Heart left ventricle (tissue), 16 donors: ENCODE measurements around the gene RAB28. TPM values are rescaled to one million over a fixed set of nuclear protein-coding genes. Genes with fewer than 3 reads are reported as not detected.

Source experiments
- ATAC-seq, 4 donors: fragments of 200-7000 bp; cut with Tn5 transposase; one replicate each; pipeline ENCODE4 v1.9.1; 2020 to 2022; ENCODE audit warnings: moderate library complexity in 4 of 4, mild to moderate bottlenecking in 3 of 4, moderate number of reproducible peaks in 1 of 4
- DNase-seq, 5 donors: peaks; one replicate each; pipeline ENCODE4 v3.0.0-alpha.2; 2020
- H3K27ac ChIP-seq, 12 donors: fragments of 200-600 bp; sonication (generic) in 4 of 12; one replicate each; pipeline versions ENCODE4 v1.5.0 to v1.8.0; 2016 to 2022; ENCODE audit warnings: mild to moderate bottlenecking in 2 of 12
- H3K27me3 ChIP-seq, 9 donors: fragments of 200-600 bp; sonication (generic) in 2 of 9; one replicate each; pipeline versions ENCODE4 v1.5.1 to v1.8.0; 2016 to 2022; ENCODE audit warnings: mild to moderate bottlenecking in 3 of 9
- H3K36me3 ChIP-seq, 9 donors: fragments of 200-600 bp; sonication (generic) in 2 of 9; one replicate each; pipeline versions ENCODE4 v1.5.0 to v1.8.0; 2018 to 2022; ENCODE audit warnings: mild to moderate bottlenecking in 2 of 9
- H3K4me1 ChIP-seq, 12 donors: fragments of 200-600 bp; sonication (generic) in 4 of 12; one replicate each; pipeline versions ENCODE4 v1.5.0 to v1.8.0; 2016 to 2022; ENCODE audit warnings: mild to moderate bottlenecking in 3 of 12
- H3K4me3 ChIP-seq, 12 donors: fragments of 200-600 bp; sonication (generic) in 4 of 12; one replicate each; pipeline versions ENCODE4 v1.5.0 to v1.8.0; 2017 to 2022; ENCODE audit warnings: mild to moderate bottlenecking in 9 of 12, moderate library complexity in 4 of 12
- H3K9me3 ChIP-seq, 12 donors: fragments of 200-600 bp; sonication (generic) in 4 of 12; one replicate each; pipeline versions ENCODE4 v1.5.0 to v1.8.0; 2016 to 2022; ENCODE audit warnings: mild to moderate bottlenecking in 1 of 12
- POLR2A ChIP-seq, 2 donors: fragments of 450-650 bp; IDR thresholded peaks; one replicate each; pipeline ENCODE4 v1.6.1; 2017; ENCODE audit warnings: antibody characterized with exemption in 2 of 2, mild to moderate bottlenecking in 2 of 2, moderate library complexity in 2 of 2
- WGBS, 4 donors: extraction: QIAGEN DNeasy Blood & Tissue Kit in 2 of 4; methylation state at CpG; one replicate each; pipeline versions ENCODE4 v1.1.5 to v1.1.7; 2013 to 2018; 5-methylcytosine and 5-hydroxymethylcytosine counted together
- intact Hi-C, 10 donors: fragments of 100-400 bp; cut with DNase I; formaldehyde crosslinking; loops; one replicate each; pipeline versions ENCODE4 v1.11.1 to v1.14.2; 2022
- polyA plus RNA-seq, 2 donors: library from polyadenylated mRNA; stranded (reverse); fragments of 200-250 nt; gene quantifications; one replicate each; pipeline ENCODE4 v1.2.3, GENCODE V29; 2013
- total RNA-seq, 9 donors: library from RNA; depleted of rRNA in 2 of 9; stranded (reverse); fragments of >200 nt in 2 of 9; fragmentation: NEBNext Ultra II Directional in 3 of 9; extraction: Animal tissue kit (Norgen Biotek cat#: 25700) in 3 of 9; gene quantifications; one replicate each; pipeline versions ENCODE4 v1.1.0 to v1.2.4, GENCODE V29; 2016 to 2023
- TF ChIP-seq, protein P1 (sequence below), 12 donors: fragments of 200-600 bp; sonication (generic) in 4 of 12; IDR thresholded peaks; one replicate each; pipeline versions ENCODE4 v1.5.0 to v1.8.0; 2018 to 2022; ENCODE audit warnings: antibody characterized with exemption in 12 of 12, mild to moderate bottlenecking in 5 of 12
- donor health status: ischemic (EF 13 %, LVEDD 7.1; RV severe dilation, severe dysfunction).
- donor health status: healthy with polysubstance abuse.
- donor health status: DM: no; HTN: yes; CAD: no.
- donor health status: DM: no; HTN: no; CAD: no.
- donor health status: ischemic (EF 25% LVEDD 6.9; RV normal size, moderate dysfunction).
- donor health status: ischemic (EF 25% LVEDD 5.7; RV mildly dilated, moderate dysfunction).
- donor health status: healthy.
- donor health status: DM: yes; HTN: yes; CAD: no.
- donor health status: ischemic (EF 35%, LVEDD 5.7; RV mildly dilated, moderate dysfunction).
- donor health status: nonischemic (EF 11% LVEDD 7.7; RV severe dilation, severe dysfunction).
- donor health status: DM: yes; HTN: yes; CAD: no.
- donor health status: PGD.
- donor health status: ischemic (EF 29% LVEDD 5.4; RV normal size, mild dysfunction).
- donor health status: nonischemic (EF 23%, LVEDD 6.1; RV moderate dilation, normal function).

RAB28 gene
- total and polyA plus RNA-seq, 11 donors = 11.5 to 31.1 (median 17.9) TPM

DNA sequence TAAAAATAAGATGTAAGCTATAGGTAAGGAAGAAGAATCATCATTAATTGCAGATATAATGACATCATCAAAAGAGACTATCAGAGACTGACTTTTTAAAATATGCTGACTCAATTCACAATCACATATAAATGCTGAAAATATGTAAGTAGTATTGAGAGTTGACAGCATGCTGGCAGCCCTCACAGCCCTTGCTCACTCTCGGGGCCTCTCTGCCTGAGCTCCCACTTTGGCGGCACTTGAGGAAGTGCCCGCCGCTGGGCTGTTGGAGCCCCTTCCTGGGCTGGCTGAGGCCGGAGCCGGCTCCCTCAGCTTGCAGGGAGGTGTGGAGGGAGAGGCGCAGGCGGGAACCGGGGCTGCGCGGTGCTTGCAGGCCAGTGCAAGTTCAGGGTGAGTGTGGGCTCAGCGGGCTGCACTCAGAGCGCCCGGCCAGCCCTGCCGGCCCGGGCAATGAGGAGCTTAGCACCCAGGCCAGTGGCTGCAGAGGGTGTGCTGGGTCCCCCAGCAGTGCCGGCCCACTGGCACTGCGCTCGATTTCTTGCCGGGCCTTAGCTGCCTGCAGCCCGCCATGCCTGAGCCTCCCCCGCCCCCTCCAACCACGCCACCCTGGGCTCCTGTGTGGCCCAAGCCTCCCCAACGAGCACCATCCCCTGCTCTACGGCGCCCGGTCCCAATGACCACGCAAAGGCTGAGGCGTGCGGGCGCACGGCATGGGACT lies 68.9 kb downstream of the RAB28 start:
- Histone ChIP-seq H3K36me3 (no peaks in the 10 kb centered on the region), H3K27me3 (no peaks in the 10 kb centered on the region), H3K4me1 (peaks cover 0 to 52% (median 27%) of the 10 kb centered on the region in 12 donors), H3K27ac (peak overlapping the region in 10 of 12 donors; percentile 8 to 79 (median 58)), H3K4me3 (peak overlapping the region in 1 of 12 donors; percentile 11), H3K9me3 (peaks cover 0 to 20% (median 0%) of the 10 kb centered on the region in 12 donors)
- no peak for TF ChIP-seq POLR2A (IDR thresholded peaks at IDR 0.05)
- TF ChIP-seq, protein P1, sequence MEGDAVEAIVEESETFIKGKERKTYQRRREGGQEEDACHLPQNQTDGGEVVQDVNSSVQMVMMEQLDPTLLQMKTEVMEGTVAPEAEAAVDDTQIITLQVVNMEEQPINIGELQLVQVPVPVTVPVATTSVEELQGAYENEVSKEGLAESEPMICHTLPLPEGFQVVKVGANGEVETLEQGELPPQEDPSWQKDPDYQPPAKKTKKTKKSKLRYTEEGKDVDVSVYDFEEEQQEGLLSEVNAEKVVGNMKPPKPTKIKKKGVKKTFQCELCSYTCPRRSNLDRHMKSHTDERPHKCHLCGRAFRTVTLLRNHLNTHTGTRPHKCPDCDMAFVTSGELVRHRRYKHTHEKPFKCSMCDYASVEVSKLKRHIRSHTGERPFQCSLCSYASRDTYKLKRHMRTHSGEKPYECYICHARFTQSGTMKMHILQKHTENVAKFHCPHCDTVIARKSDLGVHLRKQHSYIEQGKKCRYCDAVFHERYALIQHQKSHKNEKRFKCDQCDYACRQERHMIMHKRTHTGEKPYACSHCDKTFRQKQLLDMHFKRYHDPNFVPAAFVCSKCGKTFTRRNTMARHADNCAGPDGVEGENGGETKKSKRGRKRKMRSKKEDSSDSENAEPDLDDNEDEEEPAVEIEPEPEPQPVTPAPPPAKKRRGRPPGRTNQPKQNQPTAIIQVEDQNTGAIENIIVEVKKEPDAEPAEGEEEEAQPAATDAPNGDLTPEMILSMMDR (IDR thresholded peaks at IDR 0.05) = no peak
- intact Hi-C loops = loop anchor here in 1 of 10 donors (5.0 kb wide), 1 partner anchor 67 kb away; the partner anchor contains the start of gene RAB28
- DNase-seq = peak in 3 of 5 donors; percentile 32 to 61 (median 45)
- 72 to 78% (median 78%) methylated on average over 23 to 32 of the region's 32 CpGs for WGBS, 4 donors
- ATAC-seq = peak; percentile 10 to 70 (median 66)

DNA sequence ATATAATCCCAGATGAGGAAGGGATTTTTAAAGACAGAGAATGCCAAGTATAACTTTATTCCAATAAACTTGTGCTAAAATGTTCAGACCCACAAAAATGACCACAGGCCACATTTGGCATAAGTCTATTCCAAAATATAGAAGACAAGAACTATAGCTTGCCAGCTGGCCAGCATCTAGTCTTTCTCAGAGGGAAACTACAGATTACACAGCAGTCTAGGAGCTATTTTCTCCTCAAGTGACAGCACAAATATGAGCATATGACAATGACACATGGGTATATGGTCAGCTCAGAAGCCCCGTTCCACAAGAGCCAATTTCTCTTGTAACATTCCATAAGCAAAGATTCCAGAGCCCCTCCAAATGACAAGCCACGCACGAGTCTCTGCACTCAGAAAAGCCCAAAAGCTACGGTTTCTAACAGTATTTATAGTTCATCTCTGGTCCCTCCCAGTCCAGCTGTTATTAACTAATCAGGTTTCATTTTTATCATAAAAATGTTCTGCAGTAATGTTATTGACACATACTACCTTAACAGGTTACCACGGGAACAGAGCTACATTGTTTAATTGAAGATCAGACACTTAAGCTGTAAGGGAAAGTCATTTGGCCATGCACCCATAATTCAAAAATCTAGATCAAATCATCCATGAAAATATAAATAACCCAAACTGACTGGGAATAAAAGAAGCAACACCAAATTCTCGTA lies 70.3 kb downstream of the RAB28 start:
- peaks cover 0 to 52% (median 27%) of the 10 kb centered on the region in 12 donors for H3K4me1 ChIP-seq
- no peaks in the 10 kb centered on the region for H3K36me3 ChIP-seq
- WGBS, 4 donors = 32 to 41% (median 36%) methylated on average over 6 of the region's 6 CpGs
- no peaks in the 10 kb centered on the region for H3K27me3 ChIP-seq
- peak; percentile 66 to 86 (median 78) for ATAC-seq
- intact Hi-C loops = loop anchor here in 2 of 10 donors (5.0 kb wide), 1 partner anchor 68 kb away; the partner anchor contains the start of gene RAB28 (in 2 of the 2)
- H3K4me3 ChIP-seq = peak overlapping the region in 5 of 12 donors; percentile 7 to 28 (median 11)
- TF ChIP-seq, protein P1 (IDR thresholded peaks at IDR 0.05) = no peak
- TF ChIP-seq POLR2A (IDR thresholded peaks at IDR 0.05) = no peak
- peaks cover 0 to 6% (median 0%) of the 10 kb centered on the region in 12 donors for H3K9me3 ChIP-seq
- H3K27ac ChIP-seq = peak overlapping the region in 10 of 12 donors; percentile 28 to 79 (median 66)
- no peak for DNase-seq

GRCh38 chr4:13411942-13412341 lies 72.2 kb downstream of the RAB28 start:
- WGBS, 4 donors = 45 to 49% (median 48%) methylated on average over 2 of the region's 2 CpGs
- H3K36me3 ChIP-seq = no peaks in the 10 kb centered on the region

More at GRCh38 chr4:13411942-13412341, 72.2 kb downstream of the RAB28 start:
- Histone ChIP-seq H3K9me3 (no peaks in the 10 kb centered on the region), H3K4me3 (no peak overlapping the region), H3K4me1 (peaks cover 0 to 52% (median 27%) of the 10 kb centered on the region in 12 donors), H3K27me3 (no peaks in the 10 kb centered on the region), H3K27ac (peak overlapping the region in 1 of 12 donors; percentile 79)
- DNase-seq (no peak), ATAC-seq (no peak)
- intact Hi-C loops = loop anchor here in 2 of 10 donors (5.0 kb wide), 1 partner anchor 70 kb away; the partner anchor contains the start of gene RAB28 (in 2 of the 2)
- TF ChIP-seq, protein P1 (IDR thresholded peaks at IDR 0.05) = no peak
- TF ChIP-seq POLR2A (IDR thresholded peaks at IDR 0.05) = no peak
